SK-N-SH (cell line): ENCODE data around the gene SGPL1. TPM values are rescaled to one million over a fixed set of nuclear protein-coding genes. Genes with fewer than 3 reads are reported as not detected.

Source experiments
- CTCF ChIA-PET: fragments of 300-600, 350-600 bp; formaldehyde crosslinking; extraction: SDS; loops from one replicate; lab custom pipeline; 2021; lab: Yijun Ruan, JAX
- POLR2A ChIA-PET: fragments of 350-600 bp; sonication (Branson Sonifier 250); formaldehyde crosslinking; extraction: SDS; loops from one replicate; lab custom pipeline; 2020; ENCODE audit warnings: antibody characterized with exemption, inconsistent platforms; lab: Yijun Ruan, JAX
- DNase-seq: peaks from one replicate; pipeline ENCODE4 v3.0.0; 2012
- H2AFZ ChIP-seq: fragments of 200-600 bp; sonication (generic); 2 replicates; pipeline ENCODE4 v1.8.1; 2016; ENCODE audit warnings: antibody characterized with exemption, mild to moderate bottlenecking, low read depth
- H3F3A ChIP-seq: fragments of 200-600 bp; sonication (generic); replicated peaks from 2 replicates; pipeline ENCODE3; 2016; ENCODE audit warnings: antibody characterized with exemption, mild to moderate bottlenecking; ENCODE audit not compliant: insufficient read depth
- H3K27ac ChIP-seq, 2 experiments: fragments of 200-500 bp in 1 of 2; fragments of 200-600 bp in 1 of 2; sonication (Bioruptor generic) in 1 of 2; sonication (generic), shearing (Covaris generic) in 1 of 2; 2 replicates each; pipeline versions ENCODE4 v1.5.1 to v1.6.1; 2014 to 2016; ENCODE audit warnings: low read depth in 2 of 2, inconsistent platforms in 1 of 2, low read length in 1 of 2, mild to moderate bottlenecking in 1 of 2, mixed read lengths in 1 of 2
- H3K27me3 ChIP-seq: fragments of 200-600 bp; sonication (generic), shearing (Covaris generic); 2 replicates; pipeline ENCODE4 v1.6.1; 2016; ENCODE audit warnings: mixed run types; ENCODE audit not compliant: insufficient read depth
- H3K36me3 ChIP-seq, 2 experiments: fragments of 200-500 bp in 1 of 2; fragments of 200-600 bp in 1 of 2; sonication (Bioruptor generic) in 1 of 2; sonication (generic) in 1 of 2; replicated peaks in 1 of 2; 2 replicates each; pipeline versions ENCODE3 to v1.5.1; 2014 to 2016; ENCODE audit warnings: low read length in 1 of 2, mild to moderate bottlenecking in 1 of 2; ENCODE audit not compliant: insufficient read depth in 2 of 2, control insufficient read depth in 1 of 2
- H3K4me1 ChIP-seq, 2 experiments: fragments of 200-500 bp in 1 of 2; fragments of 200-600 bp in 1 of 2; sonication (Bioruptor generic) in 1 of 2; sonication (generic), shearing (Covaris generic) in 1 of 2; 2 replicates each; pipeline versions ENCODE4 v1.5.1 to v1.6.1; 2014 to 2016; ENCODE audit warnings: low read depth in 1 of 2, low read length in 1 of 2, mixed run types in 1 of 2; ENCODE audit not compliant: insufficient read depth in 2 of 2, control insufficient read depth in 1 of 2
- H3K4me2 ChIP-seq: fragments of 200-600 bp; sonication (generic), shearing (Covaris generic); 2 replicates; pipeline ENCODE4 v1.6.1; 2017; ENCODE audit warnings: mixed run types
- H3K4me3 ChIP-seq, 2 experiments: fragments of 200-500 bp in 1 of 2; fragments of 200-600 bp in 1 of 2; sonication (Bioruptor generic) in 1 of 2; sonication (generic), shearing (Covaris generic) in 1 of 2; 2 replicates each; pipeline versions ENCODE4 v1.5.1 to v1.8.1; 2014 to 2016; ENCODE audit warnings: low read depth in 2 of 2, inconsistent platforms in 1 of 2, low read length in 1 of 2, mild to moderate bottlenecking in 1 of 2, mixed read lengths in 1 of 2, moderate library complexity in 1 of 2
- H3K79me2 ChIP-seq: fragments of 200-600 bp; sonication (generic); 2 replicates; pipeline ENCODE4 v1.8.1; 2017; ENCODE audit warnings: mild to moderate bottlenecking; ENCODE audit not compliant: insufficient read depth
- H3K9ac ChIP-seq: fragments of 200-600 bp; sonication (generic); 2 replicates; pipeline ENCODE4 v1.6.1; 2017; ENCODE audit warnings: mixed run types
- H3K9me2 ChIP-seq: fragments of 200-600 bp; sonication (generic); 2 replicates; pipeline ENCODE4 v1.6.1; 2017; ENCODE audit warnings: mixed run types
- H3K9me3 ChIP-seq: fragments of 200-600 bp; sonication (generic); 2 replicates; pipeline ENCODE4 v1.6.1; 2017; ENCODE audit warnings: mixed run types, mild to moderate bottlenecking, moderate library complexity
- H4K20me1 ChIP-seq: fragments of 200-600 bp; sonication (generic); 2 replicates; pipeline ENCODE4 v1.6.1; 2017; ENCODE audit warnings: mild to moderate bottlenecking, mixed run types; ENCODE audit not compliant: insufficient read depth
- CHD2 ChIP-seq: fragments of 150-350 bp; IDR thresholded peaks from 2 replicates; pipeline ENCODE4 v1.6.1; 2018; ENCODE audit warnings: low read length; ENCODE audit not compliant: partially characterized antibody
- ELF1 ChIP-seq: IDR thresholded peaks from 2 replicates; pipeline ENCODE4 v1.4.0; 2012
- EP300 ChIP-seq, 2 experiments: IDR thresholded peaks; 2 replicates each; pipeline versions ENCODE4 v1.4.0 to v1.6.1; 2012; ENCODE audit warnings: borderline replicate concordance in 1 of 2, low read depth in 1 of 2, low read length in 1 of 2
- FOXJ3 ChIP-seq: sonication (generic); formaldehyde crosslinking; IDR thresholded peaks from 2 replicates; pipeline ENCODE4 v1.5.1; 2020; ENCODE audit warnings: mild to moderate bottlenecking, missing genetic modification reagents
- FOXM1 ChIP-seq: IDR thresholded peaks from 2 replicates; pipeline ENCODE4 v1.4.0; 2012; ENCODE audit warnings: low read depth, mild to moderate bottlenecking
- GABPA ChIP-seq: IDR thresholded peaks from 2 replicates; pipeline ENCODE4 v1.4.0; 2012; ENCODE audit warnings: low read depth, mild to moderate bottlenecking
- IRF3 ChIP-seq: fragments of 150-350 bp; IDR thresholded peaks from 2 replicates; pipeline ENCODE4 v1.6.1; 2016; ENCODE audit warnings: mild to moderate bottlenecking, low read depth, low read length
- JUND ChIP-seq: IDR thresholded peaks from 2 replicates; pipeline ENCODE4 v1.4.0; 2012
- MEF2A ChIP-seq: IDR thresholded peaks from 2 replicates; pipeline ENCODE4 v1.4.0; 2012; ENCODE audit warnings: low read depth, borderline replicate concordance
- MXI1 ChIP-seq: IDR thresholded peaks from 2 replicates; pipeline ENCODE4 v1.6.1; 2012; ENCODE audit warnings: mild to moderate bottlenecking, low read depth, low read length, improper control_type of control experiment
- NFIC ChIP-seq: IDR thresholded peaks from 2 replicates; pipeline ENCODE4 v1.4.0; 2012; ENCODE audit warnings: borderline replicate concordance
- NRF1 ChIP-seq: IDR thresholded peaks from 2 replicates; pipeline ENCODE4 v1.6.1; 2012; ENCODE audit warnings: low read depth, mild to moderate bottlenecking, low read length
- PBX3 ChIP-seq: IDR thresholded peaks from 2 replicates; pipeline ENCODE4; 2012
- POLR2AphosphoS5 ChIP-seq: IDR thresholded peaks from 2 replicates; pipeline ENCODE4 v1.6.1; 2012; ENCODE audit warnings: low read depth, low read length
- RCOR1 ChIP-seq: fragments of 150-350 bp; IDR thresholded peaks from 2 replicates; pipeline ENCODE4 v1.6.1; 2017; ENCODE audit warnings: antibody characterized with exemption, low read length
- RFX5 ChIP-seq: IDR thresholded peaks from 2 replicates; pipeline ENCODE4 v1.6.1; 2012; ENCODE audit warnings: mild to moderate bottlenecking, improper control_type of control experiment, low read length
- SMC3 ChIP-seq: IDR thresholded peaks from 2 replicates; pipeline ENCODE4 v1.6.1; 2012; ENCODE audit warnings: low read depth, low read length, improper control_type of control experiment
- TAF1 ChIP-seq: IDR thresholded peaks from 2 replicates; pipeline ENCODE4 v1.6.1; 2012; ENCODE audit warnings: low read depth, mild to moderate bottlenecking, low read length, moderate library complexity, borderline replicate concordance
- TEAD4 ChIP-seq: IDR thresholded peaks from 2 replicates; pipeline ENCODE4 v1.4.0; 2012; ENCODE audit warnings: mild to moderate bottlenecking, borderline replicate concordance; ENCODE audit not compliant: insufficient read depth
- USF1 ChIP-seq: IDR thresholded peaks from 2 replicates; pipeline ENCODE4 v1.4.0; 2012; ENCODE audit warnings: low read depth, borderline replicate concordance
- WGBS: methylation state at CpG from one replicate; pipeline ENCODE4 v1.1.6; 2017; ENCODE audit warnings: low lambda C conversion rate; 5-methylcytosine and 5-hydroxymethylcytosine counted together
- polyA plus RNA-seq, 3 experiments: library from polyadenylated mRNA; depleted of rRNA; stranded (reverse); fragments of >200 nt; gene quantifications; 2 replicates each; pipeline ENCODE4 v1.2.3, GENCODE V29; 2012

Gene SGPL1
- polyA plus RNA-seq, 1 of the 3 experiments (the other 2 are of a cell fraction): 11.8 TPM

GRCh38 chr10:70845256-70845655 lies 29.5 kb downstream of the SGPL1 start (continued):
- TF ChIP-seq ELF1: no peak
- TF ChIP-seq MEF2A: no peak
- no peak for TF ChIP-seq TEAD4
- no peak for TF ChIP-seq EP300 (IDR thresholded peaks at IDR 0.05; ENCODE audit: borderline replicate concordance in 1 of 2, low read depth in 1 of 2, low read length in 1 of 2)
- TF ChIP-seq GABPA: no peak
- no peak for TF ChIP-seq CHD2
- TF ChIP-seq RFX5: no peak
- no peak for TF ChIP-seq FOXM1
- no peak for TF ChIP-seq USF1
- TF ChIP-seq FOXJ3: no peak
- TF ChIP-seq SMC3: no peak
- no peak for TF ChIP-seq PBX3
- TF ChIP-seq JUND: no peak

- CTCF ChIA-PET: interaction anchor here (0.8 to 1.3 kb wide), 3 partner anchors 13 to 296 kb away, joined by 3 read pairs; no protein-coding TSS in a partner anchor
- H3K9me2 ChIP-seq: no peaks in the 10 kb centered on the region
These were observed 30.1 kb downstream of the SGPL1 start for GRCh38 chr10:70845816-70846215.

GRCh38 chr10:70846795-70847194 lies 31.0 kb downstream of the SGPL1 start:
- no peaks in the 10 kb centered on the region for H3K27me3 ChIP-seq
- CTCF ChIA-PET: interaction anchor here (0.9 to 1.3 kb wide), 2 partner anchors 297 to 472 kb away, joined by 3 read pairs; no protein-coding TSS in a partner anchor
- TF ChIP-seq TAF1: no peak
- TF ChIP-seq IRF3: no peak
- TF ChIP-seq MEF2A: no peak
- TF ChIP-seq MXI1: no peak
- TF ChIP-seq USF1: no peak
- TF ChIP-seq NRF1: no peak
- TF ChIP-seq RCOR1: no peak
- no peak for TF ChIP-seq TEAD4
- no peak for TF ChIP-seq CHD2
- no peak for TF ChIP-seq SMC3
- no peak for TF ChIP-seq NFIC
- no peak for TF ChIP-seq PBX3
- no peak for TF ChIP-seq FOXM1
- TF ChIP-seq POLR2AphosphoS5: no peak
- TF ChIP-seq ELF1: no peak

More at GRCh38 chr10:70845816-70846215, 30.1 kb downstream of the SGPL1 start:
- H4K20me1 ChIP-seq: no peaks in the 10 kb centered on the region
- 97% methylated on average over 1 of the region's 1 CpG for WGBS
- peaks cover 10 to 23% of the 10 kb centered on the region in 2 experiments for H3K36me3 ChIP-seq
- H3K4me3 ChIP-seq: no peak overlapping the region
- no peak overlapping the region for H3K9ac ChIP-seq
- H3K79me2 ChIP-seq: peaks cover 67% of the 10 kb centered on the region
- POLR2A ChIA-PET: no interaction called here
- peak overlapping the region in 1 of 2 experiments; percentile 79; a peak in 1 of 4 replicates for H3K27ac ChIP-seq
- peaks cover 24% of the 10 kb centered on the region for H3F3A ChIP-seq
- DNase-seq: no peak
- no peak overlapping the region for H2AFZ ChIP-seq
- no peak overlapping the region for H3K4me2 ChIP-seq
- H3K4me1 ChIP-seq: peaks cover 5 to 28% of the 10 kb centered on the region in 2 experiments
- H3K27me3 ChIP-seq: no peaks in the 10 kb centered on the region
- H3K9me3 ChIP-seq: no peaks in the 10 kb centered on the region
- TF ChIP-seq RCOR1: no peak
- TF ChIP-seq TEAD4: no peak
- no peak for TF ChIP-seq JUND
- no peak for TF ChIP-seq EP300 (IDR thresholded peaks at IDR 0.05; ENCODE audit: borderline replicate concordance in 1 of 2, low read depth in 1 of 2, low read length in 1 of 2)
- TF ChIP-seq MEF2A: no peak

More at GRCh38 chr10:70846795-70847194, 31.0 kb downstream of the SGPL1 start:
- no peak for DNase-seq
- Histone ChIP-seq H3K4me2 (no peak overlapping the region), H4K20me1 (no peaks in the 10 kb centered on the region), H2AFZ (no peak overlapping the region), H3F3A (peaks cover 24% of the 10 kb centered on the region), H3K27ac (peak overlapping the region in 1 of 2 experiments; percentile 79; a peak in 2 of 4 replicates), H3K4me1 (peaks cover 9 to 28% of the 10 kb centered on the region in 2 experiments), H3K9me3 (no peaks in the 10 kb centered on the region), H3K9me2 (no peaks in the 10 kb centered on the region), H3K4me3 (no peak overlapping the region), H3K36me3 (peaks cover 18 to 29% of the 10 kb centered on the region in 2 experiments), H3K79me2 (peaks cover 61% of the 10 kb centered on the region), H3K9ac (no peak overlapping the region)
- 59% methylated on average over 2 of the region's 2 CpGs for WGBS
- POLR2A ChIA-PET: no interaction called here
